Measurements from ENCODE around the gene C15orf39. TPM values are rescaled to one million over a fixed set of nuclear protein-coding genes. Genes with fewer than 3 reads are reported as not detected.
A peak's percentile ranks its signal among the peaks of the same experiment; 100 is the strongest.

The C15orf39 gene
- total and polyA plus RNA-seq, 7 donors = 4.9 to 20.2 (median 9.5) TPM

DNA sequence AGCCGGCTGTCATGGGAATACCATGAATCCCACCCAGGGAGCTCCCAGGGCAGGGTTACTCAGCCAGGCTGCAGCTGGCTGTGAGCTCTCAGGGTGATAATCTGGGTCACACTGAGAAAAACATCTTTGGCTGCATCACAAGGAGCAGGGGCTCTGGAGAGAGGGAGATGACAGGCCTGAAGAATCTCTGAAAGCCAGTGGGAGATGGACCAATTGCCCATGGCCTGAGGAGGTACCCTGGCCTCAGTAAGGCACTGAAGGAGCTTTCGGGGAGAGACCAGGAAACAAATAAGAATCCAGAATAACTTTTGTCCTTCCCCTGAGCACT, 28.3 kb downstream of the C15orf39 start:
- Histone ChIP-seq H3K4me3 (no peak overlapping the region), H3K27ac (no peak overlapping the region), H3K36me3 (no peaks in the 10 kb centered on the region), H3K27me3 (peaks cover 0 to 37% (median 6%) of the 10 kb centered on the region in 3 donors), H3K9me3 (no peaks in the 10 kb centered on the region), H3K4me1 (no peaks in the 10 kb centered on the region)
- TF ChIP-seq, protein P1, sequence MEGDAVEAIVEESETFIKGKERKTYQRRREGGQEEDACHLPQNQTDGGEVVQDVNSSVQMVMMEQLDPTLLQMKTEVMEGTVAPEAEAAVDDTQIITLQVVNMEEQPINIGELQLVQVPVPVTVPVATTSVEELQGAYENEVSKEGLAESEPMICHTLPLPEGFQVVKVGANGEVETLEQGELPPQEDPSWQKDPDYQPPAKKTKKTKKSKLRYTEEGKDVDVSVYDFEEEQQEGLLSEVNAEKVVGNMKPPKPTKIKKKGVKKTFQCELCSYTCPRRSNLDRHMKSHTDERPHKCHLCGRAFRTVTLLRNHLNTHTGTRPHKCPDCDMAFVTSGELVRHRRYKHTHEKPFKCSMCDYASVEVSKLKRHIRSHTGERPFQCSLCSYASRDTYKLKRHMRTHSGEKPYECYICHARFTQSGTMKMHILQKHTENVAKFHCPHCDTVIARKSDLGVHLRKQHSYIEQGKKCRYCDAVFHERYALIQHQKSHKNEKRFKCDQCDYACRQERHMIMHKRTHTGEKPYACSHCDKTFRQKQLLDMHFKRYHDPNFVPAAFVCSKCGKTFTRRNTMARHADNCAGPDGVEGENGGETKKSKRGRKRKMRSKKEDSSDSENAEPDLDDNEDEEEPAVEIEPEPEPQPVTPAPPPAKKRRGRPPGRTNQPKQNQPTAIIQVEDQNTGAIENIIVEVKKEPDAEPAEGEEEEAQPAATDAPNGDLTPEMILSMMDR (IDR thresholded peaks at IDR 0.05) = no peak
- TF ChIP-seq POLR2AphosphoS5 (IDR thresholded peaks at IDR 0.05) = no peak
- no peak for TF ChIP-seq POLR2A (IDR thresholded peaks at IDR 0.05)
- no peak for TF ChIP-seq EP300 (IDR thresholded peaks at IDR 0.05)
- 85 to 89% methylated on average over 2 of the region's 2 CpGs for WGBS, 2 donors
- intact Hi-C loops (cut with DNase I) = no loop called here
- DNase-seq = no peak

DNA sequence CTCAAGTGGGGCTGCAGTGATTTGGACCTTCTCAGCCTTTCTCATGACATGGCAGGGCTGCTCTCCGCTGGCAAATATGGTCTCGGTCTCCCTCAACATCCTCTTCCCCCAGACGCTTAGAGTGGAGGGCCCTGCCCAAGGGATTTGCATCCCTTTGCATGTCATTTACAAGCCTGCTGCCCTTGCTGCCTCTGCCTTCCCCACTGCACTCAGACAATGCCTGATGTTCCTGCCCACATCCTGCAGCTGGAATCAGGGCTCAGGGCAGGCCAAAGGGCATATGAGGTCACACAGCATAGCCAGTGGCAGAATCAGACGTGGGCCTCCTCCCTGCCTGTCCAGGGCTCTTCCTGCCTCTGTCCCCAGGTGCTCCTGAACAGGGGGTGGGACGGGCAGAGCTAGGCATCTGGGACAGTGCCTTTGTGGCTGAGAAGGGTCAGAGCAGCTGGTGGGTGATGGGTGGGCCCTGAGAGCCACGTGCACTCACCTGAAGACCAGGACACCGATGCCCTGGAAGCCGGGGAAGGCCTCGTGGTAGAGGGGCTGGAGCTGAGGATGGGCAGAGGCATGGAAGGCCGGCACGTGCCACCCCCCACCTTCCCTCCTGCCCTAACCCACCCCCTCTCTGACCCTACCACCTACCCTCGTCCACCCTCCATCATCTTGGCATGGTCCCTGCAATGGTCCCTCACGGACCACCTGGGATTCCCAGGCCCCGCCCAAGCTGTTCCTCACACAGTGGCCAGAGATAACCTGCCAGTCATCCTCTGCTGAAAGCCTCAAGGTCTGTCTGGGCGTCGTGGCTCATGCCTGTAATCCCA, 29.1 kb downstream of the C15orf39 start:
- intact Hi-C loops (cut with DNase I) = no loop called here

DNA sequence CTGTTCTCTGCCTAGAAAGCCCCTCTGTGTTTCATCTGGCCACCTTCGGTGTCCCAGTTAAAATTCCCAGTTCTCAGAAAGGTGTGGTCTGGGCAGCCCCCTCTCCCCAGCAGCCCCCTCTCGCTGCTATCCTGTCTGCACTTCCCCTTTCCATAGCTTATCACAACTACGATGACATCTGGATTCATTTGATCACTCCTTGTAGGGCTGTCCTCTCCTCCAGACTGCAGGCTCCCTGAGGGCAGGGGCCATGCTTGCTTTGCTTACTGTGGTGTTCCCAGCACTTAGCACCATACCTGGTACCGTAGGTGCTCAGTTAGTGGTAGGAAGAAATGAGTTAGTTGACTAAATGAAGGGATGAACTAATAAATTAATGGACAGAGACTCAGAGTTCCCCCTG, 30.2 kb downstream of the C15orf39 start:
- intact Hi-C loops (cut with DNase I) = no loop called here

More for the DNA sequence above, 29.1 kb downstream of the C15orf39 start:
- 79 to 81% methylated on average over 16 of the region's 16 CpGs for WGBS, 2 donors
- Histone ChIP-seq H3K27ac (no peak overlapping the region), H3K4me3 (no peak overlapping the region), H3K4me1 (no peaks in the 10 kb centered on the region), H3K9me3 (no peaks in the 10 kb centered on the region), H3K36me3 (no peaks in the 10 kb centered on the region), H3K27me3 (peaks cover 0 to 40% (median 6%) of the 10 kb centered on the region in 3 donors)
- DNase-seq = peak; percentile 52
- TF ChIP-seq POLR2A (IDR thresholded peaks at IDR 0.05) = no peak
- no peak for TF ChIP-seq EP300 (IDR thresholded peaks at IDR 0.05)
- TF ChIP-seq POLR2AphosphoS5 (IDR thresholded peaks at IDR 0.05) = no peak
- TF ChIP-seq, protein P1 (IDR thresholded peaks at IDR 0.05) = no peak

DNA sequence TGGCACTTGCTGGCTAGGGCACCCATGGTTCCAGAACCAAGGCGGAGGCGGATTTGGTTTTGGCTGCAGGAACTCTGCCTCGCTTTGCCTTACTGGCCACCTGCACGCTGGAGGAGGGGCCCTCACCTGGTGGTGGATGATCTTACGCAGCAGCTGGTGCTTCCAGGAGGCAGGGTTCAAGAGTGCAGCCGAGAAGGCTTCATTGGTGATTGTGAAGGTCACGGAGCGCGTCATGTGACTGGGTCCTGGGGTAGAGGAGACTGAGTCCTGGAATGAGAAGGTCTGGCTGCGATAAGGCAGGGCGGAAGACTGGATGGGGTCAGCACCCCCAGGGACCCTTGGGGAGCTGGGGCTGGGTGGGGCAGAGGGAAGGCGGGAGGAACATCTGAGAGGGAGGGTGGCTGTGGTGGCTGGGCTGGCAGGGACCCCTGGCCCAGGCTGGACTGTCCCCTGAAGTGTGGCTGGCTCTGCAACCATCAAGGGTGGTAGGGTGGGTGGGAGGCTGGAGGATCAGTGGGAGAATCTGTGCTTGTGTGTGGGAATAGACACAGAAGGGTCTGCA, 30.7 kb downstream of the C15orf39 start:
- TF ChIP-seq EP300 (IDR thresholded peaks at IDR 0.05) (no peak), POLR2A (IDR thresholded peaks at IDR 0.05) (no peak), POLR2AphosphoS5 (IDR thresholded peaks at IDR 0.05) (no peak)
- TF ChIP-seq, protein P1 (IDR thresholded peaks at IDR 0.05) = no peak
- peak; percentile 57 for DNase-seq
- no peaks in the 10 kb centered on the region for H3K9me3 ChIP-seq
- no peak overlapping the region for H3K27ac ChIP-seq
- no peak overlapping the region for H3K4me3 ChIP-seq
- intact Hi-C loops (cut with DNase I) = no loop called here
- H3K36me3 ChIP-seq = no peaks in the 10 kb centered on the region
- WGBS, 2 donors = 91 to 94% methylated on average over 12 of the region's 12 CpGs
- peaks cover 0 to 46% (median 6%) of the 10 kb centered on the region in 3 donors for H3K27me3 ChIP-seq
- H3K4me1 ChIP-seq = no peaks in the 10 kb centered on the region

More for the DNA sequence above, 30.2 kb downstream of the C15orf39 start:
- Histone ChIP-seq H3K27me3 (peaks cover 0 to 41% (median 6%) of the 10 kb centered on the region in 3 donors), H3K9me3 (no peaks in the 10 kb centered on the region), H3K36me3 (no peaks in the 10 kb centered on the region), H3K27ac (no peak overlapping the region), H3K4me1 (no peaks in the 10 kb centered on the region), H3K4me3 (no peak overlapping the region)
- 69 to 74% methylated on average over 4 of the region's 4 CpGs for WGBS, 2 donors
- DNase-seq = no peak
- TF ChIP-seq, protein P1 (IDR thresholded peaks at IDR 0.05) = no peak
- TF ChIP-seq POLR2A (IDR thresholded peaks at IDR 0.05) (no peak), POLR2AphosphoS5 (IDR thresholded peaks at IDR 0.05) (no peak), EP300 (IDR thresholded peaks at IDR 0.05) (no peak)
